GM10266 (cell line): ENCODE results near the gene R3HDM1.
"Not testable (repeated sequence)": the region's sequence is repeated elsewhere in the genome, so short reads cannot be mapped to it uniquely, and the experiment has no call there.

Source experiments
- DNase-seq: peaks from one replicate; pipeline ENCODE4 v3.0.0; 2012; ENCODE audit errors: extremely low spot score
- CTCF ChIP-seq: IDR thresholded peaks from 2 replicates; pipeline ENCODE4 v1.5.1; 2012; ENCODE audit warnings: mild to moderate bottlenecking, low read depth; ENCODE audit not compliant: control insufficient read depth, insufficient read depth; ENCODE audit errors: missing control alignments

Gene R3HDM1

GRCh38 chr2:135617501-135618015 is 86.3 kb downstream of the R3HDM1 start:
- DNase-seq = no peak
- TF ChIP-seq CTCF = no peak

GRCh38 chr2:135620198-135620597 is 88.9 kb downstream of the R3HDM1 start:
- no peak for DNase-seq
- no peak for TF ChIP-seq CTCF

GRCh38 chr2:135629520-135629919 is 98.2 kb downstream of the R3HDM1 start:
- no peak for TF ChIP-seq CTCF
- DNase-seq = no peak

GRCh38 chr2:135630034-135630433 is 98.8 kb downstream of the R3HDM1 start:
- not testable (repeated sequence) for DNase-seq

GRCh38 chr2:135630488-135630887 is 99.2 kb downstream of the R3HDM1 start:
- no peak for TF ChIP-seq CTCF
- DNase-seq = no peak

- no peak for TF ChIP-seq CTCF
- DNase-seq = no peak
Observed at GRCh38 chr2:135633582-135633981, 102.3 kb downstream of the R3HDM1 start.

- DNase-seq = no peak
- no peak for TF ChIP-seq CTCF
Observed at GRCh38 chr2:135635212-135635835, 104.0 kb downstream of the R3HDM1 start.

GRCh38 chr2:135636982-135637381 is 105.7 kb downstream of the R3HDM1 start:
- no peak for DNase-seq
- no peak for TF ChIP-seq CTCF
